Caco-2 (cell line): Measurements from ENCODE around the gene MFNG. TPM values are rescaled to one million over a fixed set of nuclear protein-coding genes. Genes with fewer than 3 reads are reported as not detected.

Experiments used
- BruUV-seq: library from RNA; stranded (reverse); fragments of 400-500 nt; replicated peaks from 2 replicates; lab custom pipeline; 2021; lab: Mats Ljungman, UMichigan
- CTCF ChIA-PET: fragments of 300-600 bp; sonication (Branson Sonifier 250); formaldehyde crosslinking; loops from one replicate; lab custom pipeline; 2022; ENCODE audit warnings: antibody characterized with exemption; lab: Charles Lee
- POLR2A ChIA-PET: fragments of 300-600 bp; sonication (Branson Sonifier 250); formaldehyde crosslinking; loops from one replicate; lab custom pipeline; 2022; ENCODE audit warnings: antibody characterized with exemption; lab: Charles Lee
- DNase-seq, 2 experiments: peaks; one replicate each; pipeline versions ENCODE4 v3.0.0 to v3.0.0-alpha.2; 2020 to 2022
- H3K27me3 ChIP-seq: replicated peaks from 2 replicates; pipeline ENCODE4 v1.6.0; 2011; ENCODE audit warnings: low read length; ENCODE audit not compliant: control insufficient read depth, insufficient read depth
- H3K36me3 ChIP-seq: 2 replicates; pipeline ENCODE4 v1.5.1; 2011; ENCODE audit warnings: low read length; ENCODE audit not compliant: control insufficient read depth, insufficient read depth
- H3K4me1 ChIP-seq: fragments of 250-450 bp; sonication (Bioruptor Pico); 2 replicates; pipeline ENCODE4 v1.5.1; 2020; ENCODE audit warnings: mild to moderate bottlenecking
- H3K4me3 ChIP-seq: 2 replicates; pipeline ENCODE4 v1.5.1; 2011; ENCODE audit warnings: low read depth, mild to moderate bottlenecking, control low read depth, low read length
- H3K9me3 ChIP-seq: fragments of 250-450 bp; sonication (Bioruptor Pico); 2 replicates; pipeline ENCODE4 v1.5.1; 2020; ENCODE audit warnings: mild to moderate bottlenecking, moderate library complexity
- H3K27ac Mint-ChIP-seq: one replicate; pipeline ENCODE4 v1.8.0; 2022; ENCODE audit warnings: mixed read lengths; ENCODE audit not compliant: unreplicated experiment
- H3K27me3 Mint-ChIP-seq: one replicate; pipeline ENCODE4 v1.8.0; 2022; ENCODE audit warnings: mixed read lengths; ENCODE audit not compliant: insufficient read depth, unreplicated experiment
- H3K36me3 Mint-ChIP-seq: one replicate; pipeline ENCODE4 v1.8.0; 2022; ENCODE audit warnings: mild to moderate bottlenecking, mixed read lengths; ENCODE audit not compliant: insufficient read depth, unreplicated experiment
- H3K4me1 Mint-ChIP-seq: one replicate; pipeline ENCODE4 v1.8.0; 2022; ENCODE audit warnings: low read depth, mixed read lengths; ENCODE audit not compliant: unreplicated experiment
- H3K4me3 Mint-ChIP-seq: one replicate; pipeline ENCODE4 v1.8.0; 2022; ENCODE audit warnings: mild to moderate bottlenecking, moderate library complexity, mixed read lengths; ENCODE audit not compliant: unreplicated experiment
- H3K9me3 Mint-ChIP-seq: one replicate; pipeline ENCODE4 v1.8.0; 2022; ENCODE audit warnings: mixed read lengths; ENCODE audit not compliant: unreplicated experiment
- CTCF ChIP-seq, 2 experiments: fragments of 200-600 bp in 1 of 2; IDR thresholded peaks; 1 replicate in 1 of 2; 2 replicates in 1 of 2; pipeline versions ENCODE4 v1.5.1 to v1.8.0; 2011 to 2022; ENCODE audit warnings: antibody characterized with exemption in 1 of 2, control low read depth in 1 of 2, inconsistent platforms in 1 of 2, low read depth in 1 of 2, low read length in 1 of 2, mild to moderate bottlenecking in 1 of 2, moderate library complexity in 1 of 2; ENCODE audit not compliant: insufficient read depth in 1 of 2, severe bottlenecking in 1 of 2, unreplicated experiment in 1 of 2
- intact Hi-C: fragments of 100-400 bp; cut with micrococcal nuclease; formaldehyde crosslinking; loops from one replicate; pipeline ENCODE4 v1.10.0; 2022; ENCODE audit not compliant: unreplicated experiment
- total RNA-seq: library from RNA; stranded (reverse); gene quantifications from 2 replicates; pipeline ENCODE4 v1.2.3, GENCODE V29; 2022

The MFNG gene
- total RNA-seq, 1 experiment from 2014 or later: 3.6 TPM

- H3K36me3 ChIP-seq: no peaks in the 10 kb centered on the region
- Mint-ChIP-seq H3K4me3 (no peak overlapping the region), H3K4me1 (peaks cover 6% of the 10 kb centered on the region), H3K27ac (no peak overlapping the region), H3K27me3 (no peaks in the 10 kb centered on the region), H3K36me3 (no peaks in the 10 kb centered on the region), H3K9me3 (peaks cover 26% of the 10 kb centered on the region)
- BruUV-seq: no TSS peak
- no peaks in the 10 kb centered on the region for H3K4me1 ChIP-seq
- DNase-seq: no peak
- TF ChIP-seq CTCF (IDR thresholded peaks at IDR 0.05; ENCODE audit: insufficient read depth in 1 of 2, low read depth in 1 of 2, low read length in 1 of 2, severe bottlenecking in 1 of 2, unreplicated experiment in 1 of 2): no peak
- H3K27me3 ChIP-seq: no peaks in the 10 kb centered on the region
- no peak overlapping the region for H3K4me3 ChIP-seq
- ChIA-PET CTCF (interaction anchor here (0.8 to 1.5 kb wide), 3 partner anchors 13 to 100 kb away, joined by 3 to 5 read pairs (median 4); no protein-coding TSS in a partner anchor), POLR2A (interaction anchor here (0.6 to 0.7 kb wide), 2 partner anchors 25 to 1420 kb away, joined by 3 to 8 read pairs; no protein-coding TSS in a partner anchor)
- H3K9me3 ChIP-seq: peaks cover 8% of the 10 kb centered on the region; the same call in 1 of the 2 replicates
- intact Hi-C loops: no loop called here
Measured at GRCh38 chr22:37442135-37442534, 44.0 kb downstream of the MFNG start.

DNA sequence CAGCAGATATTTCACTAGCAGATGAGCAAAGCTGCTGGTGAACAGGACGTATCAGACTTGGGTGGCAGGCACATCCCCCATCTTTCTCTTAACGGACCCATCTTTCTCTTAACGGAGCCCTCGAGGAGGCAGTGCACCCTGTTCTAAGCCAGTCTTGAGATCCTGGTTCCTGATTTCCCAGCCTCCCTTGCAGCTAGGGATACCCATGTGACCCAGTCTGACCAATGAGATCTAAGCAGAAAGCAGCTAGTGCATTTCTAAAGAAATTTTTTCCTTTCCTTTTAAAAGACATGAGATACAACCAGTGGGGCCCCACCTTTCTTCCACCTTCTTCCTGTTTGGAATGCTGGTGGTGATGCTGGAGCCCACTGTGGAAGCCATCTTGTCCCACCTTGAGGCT, 45.3 kb downstream of the MFNG start:
- Mint-ChIP-seq H3K27ac (no peak overlapping the region), H3K4me1 (peaks cover 6% of the 10 kb centered on the region), H3K36me3 (no peaks in the 10 kb centered on the region), H3K27me3 (no peaks in the 10 kb centered on the region), H3K4me3 (no peak overlapping the region), H3K9me3 (peaks cover 26% of the 10 kb centered on the region)
- H3K9me3 ChIP-seq: peaks cover 8% of the 10 kb centered on the region; the same call in 1 of the 2 replicates
- intact Hi-C loops: no loop called here
- DNase-seq: no peak
- no peaks in the 10 kb centered on the region for H3K36me3 ChIP-seq
- no peak overlapping the region for H3K4me3 ChIP-seq
- CTCF ChIA-PET: interaction anchor here (1.5 kb wide), 1 partner anchor 16 kb away, joined by 5 read pairs; no protein-coding TSS in a partner anchor
- POLR2A ChIA-PET: no interaction called here
- TF ChIP-seq CTCF (IDR thresholded peaks at IDR 0.05; ENCODE audit: insufficient read depth in 1 of 2, low read depth in 1 of 2, low read length in 1 of 2, severe bottlenecking in 1 of 2, unreplicated experiment in 1 of 2): no peak
- H3K27me3 ChIP-seq: no peaks in the 10 kb centered on the region
- no TSS peak for BruUV-seq
- no peaks in the 10 kb centered on the region for H3K4me1 ChIP-seq

- no peak for DNase-seq
- H3K27ac Mint-ChIP-seq: no peak overlapping the region
- ChIA-PET POLR2A (no interaction called here), CTCF (no interaction called here)
- H3K4me3 Mint-ChIP-seq: no peak overlapping the region
- intact Hi-C loops: no loop called here
- no TSS peak for BruUV-seq
- H3K27me3 Mint-ChIP-seq: no peaks in the 10 kb centered on the region
- H3K9me3 ChIP-seq: peaks cover 8% of the 10 kb centered on the region; the same call in 1 of the 2 replicates
- H3K36me3 ChIP-seq: no peaks in the 10 kb centered on the region
- H3K27me3 ChIP-seq: no peaks in the 10 kb centered on the region
- H3K4me1 ChIP-seq: no peaks in the 10 kb centered on the region
- H3K4me3 ChIP-seq: no peak overlapping the region
- peaks cover 26% of the 10 kb centered on the region for H3K9me3 Mint-ChIP-seq
- H3K36me3 Mint-ChIP-seq: no peaks in the 10 kb centered on the region
- no peak for TF ChIP-seq CTCF (IDR thresholded peaks at IDR 0.05; ENCODE audit: insufficient read depth in 1 of 2, low read depth in 1 of 2, low read length in 1 of 2, severe bottlenecking in 1 of 2, unreplicated experiment in 1 of 2)
- H3K4me1 Mint-ChIP-seq: peaks cover 8% of the 10 kb centered on the region
Measured at GRCh38 chr22:37439347-37439746, 46.8 kb downstream of the MFNG start.
